ENCODE measurements around the gene RETREG3.
"Not testable (repeated sequence)": the region's sequence is repeated elsewhere in the genome, so short reads cannot be mapped to it uniquely, and the experiment has no call there.

Gene RETREG3

DNA sequence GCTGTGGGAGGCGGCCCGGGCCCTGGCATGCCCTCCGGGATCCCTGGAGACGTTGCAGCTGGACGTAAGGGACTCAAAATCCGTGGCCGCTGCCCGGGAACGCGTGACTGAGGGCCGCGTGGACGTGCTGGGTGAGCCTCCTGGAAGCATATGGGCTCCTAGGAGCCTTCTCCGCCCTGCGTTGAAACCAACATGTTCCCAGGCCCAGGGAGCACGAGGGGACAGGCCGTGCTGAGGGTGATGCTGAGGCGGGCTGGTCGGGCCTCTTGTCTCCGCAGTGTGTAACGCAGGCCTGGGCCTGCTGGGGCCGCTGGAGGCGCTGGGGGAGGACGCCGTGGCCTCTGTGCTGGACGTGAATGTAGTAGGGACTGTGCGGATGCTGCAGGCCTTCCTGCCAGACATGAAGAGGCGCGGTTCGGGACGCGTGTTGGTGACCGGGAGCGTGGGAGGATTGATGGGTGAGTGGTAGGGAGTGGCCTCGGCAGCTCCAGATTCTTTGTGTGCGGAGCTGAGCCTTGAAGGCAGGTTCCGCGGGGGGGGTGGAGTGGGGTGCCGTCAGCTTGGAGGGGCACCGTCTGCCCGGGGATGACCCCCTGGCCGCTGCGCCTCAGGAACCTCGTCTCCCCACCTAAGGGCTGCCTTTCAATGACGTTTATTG lies 55.9 kb downstream of the RETREG3 start:
- DNase-seq (ENCODE audit: low spot score): no peak

DNA sequence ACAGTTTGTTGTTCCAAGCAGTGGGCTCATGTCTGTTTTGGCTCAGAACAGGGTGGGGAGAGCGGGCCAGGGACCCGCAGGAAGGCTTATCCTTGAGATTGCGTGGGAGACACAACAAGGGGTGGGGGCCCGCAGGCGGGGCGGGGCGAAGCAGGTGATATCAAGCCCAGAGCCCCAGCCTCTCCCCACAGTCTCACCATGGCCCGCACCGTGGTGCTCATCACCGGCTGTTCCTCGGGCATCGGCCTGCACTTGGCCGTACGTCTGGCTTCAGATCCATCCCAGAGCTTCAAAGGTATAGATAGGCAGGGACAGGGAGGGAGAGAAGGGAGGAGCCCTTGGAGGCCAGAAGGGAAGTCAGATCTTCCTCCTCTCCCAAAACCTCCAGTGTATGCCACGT lies 56.4 kb downstream of the RETREG3 start, which contains the start of gene HSD17B1:
Gene HSD17B1, plus strand, starts transcription at position 188 of the 400 bp plus-strand sequence. Its CDS starts 11 bp downstream, at position 199.
- DNase-seq (ENCODE audit: low spot score): not testable (repeated sequence)

DNA sequence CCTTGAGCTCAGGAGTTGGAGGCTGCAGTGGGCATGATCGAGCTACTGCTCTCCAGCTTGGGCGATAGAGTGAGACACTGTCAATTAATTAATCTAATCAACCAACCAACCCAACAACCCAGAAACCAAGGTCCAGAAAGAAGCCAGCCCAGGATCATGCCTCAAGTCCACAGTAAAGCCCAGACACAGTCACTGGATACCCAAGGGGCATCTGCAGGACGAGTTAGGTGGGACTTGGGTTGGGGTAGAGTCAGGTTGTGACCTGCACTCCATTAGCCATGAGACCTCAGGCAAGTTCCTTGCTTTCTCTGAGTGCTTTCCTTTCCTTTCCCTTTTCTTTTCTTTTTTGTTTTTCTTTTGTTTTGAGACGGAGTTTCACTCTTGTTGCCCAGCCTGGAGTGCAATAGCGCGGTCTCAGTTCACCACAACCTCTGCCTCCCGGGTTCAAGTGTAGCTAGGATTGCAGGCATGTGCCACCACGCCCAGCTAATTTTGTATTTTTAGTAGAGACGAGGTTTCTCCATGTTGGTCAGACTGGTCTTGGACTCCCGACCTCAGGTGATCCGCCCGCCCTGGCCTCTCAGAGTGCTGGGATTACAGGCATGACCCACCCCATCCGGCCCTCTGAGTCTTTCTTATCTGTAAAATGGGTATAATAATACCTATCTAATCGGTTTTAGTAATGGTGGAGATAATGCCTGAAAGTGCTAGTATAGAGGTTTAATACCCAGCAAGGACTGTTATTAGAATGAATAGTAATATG lies 60.0 kb downstream of the RETREG3 start:
- DNase-seq (ENCODE audit: low spot score): no peak

DNA sequence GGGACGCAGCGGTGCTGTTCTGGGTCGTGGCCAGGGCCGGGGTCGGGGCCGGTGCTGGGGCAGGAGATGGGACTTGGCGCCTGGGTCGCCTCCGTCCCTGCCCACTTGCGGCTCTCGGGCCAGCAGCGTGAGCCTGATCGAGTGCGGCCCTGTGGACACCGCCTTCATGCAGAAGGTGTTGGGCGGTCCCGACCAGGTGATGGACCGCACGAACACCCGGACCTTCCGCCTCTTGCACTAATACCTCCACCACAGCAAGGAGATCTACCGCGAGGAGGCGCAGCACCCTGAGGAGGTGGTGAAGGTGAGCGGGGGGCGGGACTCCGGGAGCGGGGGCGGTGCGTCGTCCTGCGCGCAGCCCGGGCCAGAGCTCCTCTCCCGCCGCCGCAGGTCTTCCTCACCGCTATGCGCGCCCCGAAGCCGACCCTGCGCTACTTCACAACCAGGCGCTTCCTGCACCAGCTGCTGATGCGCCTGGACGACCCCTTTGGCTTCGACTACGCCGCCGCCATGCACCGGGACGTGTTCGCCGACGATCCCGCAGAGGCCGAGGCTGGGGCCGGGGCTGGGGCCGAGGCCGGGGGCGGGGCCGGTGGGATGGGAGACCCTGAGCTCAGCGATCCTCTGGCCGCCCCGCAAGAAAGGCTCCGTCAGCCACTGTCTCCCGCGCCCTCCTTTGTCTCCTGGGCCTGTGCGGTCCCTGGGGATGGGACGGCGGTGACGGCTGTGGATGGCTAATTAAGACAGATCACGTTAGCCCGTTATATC lies 60.9 kb downstream of the RETREG3 start:
- DNase-seq (ENCODE audit: low spot score): peak; percentile 92

DNA sequence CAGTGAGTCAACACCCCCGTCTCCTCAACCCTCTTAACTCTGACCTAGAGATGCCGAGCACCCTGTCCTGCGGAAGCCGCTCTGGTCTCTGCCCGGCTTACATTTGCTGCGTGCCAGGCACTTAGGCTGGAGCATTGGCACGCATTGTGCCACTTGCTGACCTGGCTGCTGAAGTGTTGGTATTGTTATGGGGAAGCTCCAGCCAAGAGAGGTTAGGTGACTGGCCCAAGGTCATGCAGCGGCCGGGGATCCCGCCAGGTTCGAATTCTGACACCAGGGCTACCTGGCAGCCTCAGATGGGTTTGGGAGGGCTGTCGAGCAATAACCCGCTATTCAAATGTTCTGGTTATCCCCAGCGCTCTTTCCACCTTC lies 61.5 kb downstream of the RETREG3 start:
- DNase-seq (ENCODE audit: low spot score): no peak

DNA sequence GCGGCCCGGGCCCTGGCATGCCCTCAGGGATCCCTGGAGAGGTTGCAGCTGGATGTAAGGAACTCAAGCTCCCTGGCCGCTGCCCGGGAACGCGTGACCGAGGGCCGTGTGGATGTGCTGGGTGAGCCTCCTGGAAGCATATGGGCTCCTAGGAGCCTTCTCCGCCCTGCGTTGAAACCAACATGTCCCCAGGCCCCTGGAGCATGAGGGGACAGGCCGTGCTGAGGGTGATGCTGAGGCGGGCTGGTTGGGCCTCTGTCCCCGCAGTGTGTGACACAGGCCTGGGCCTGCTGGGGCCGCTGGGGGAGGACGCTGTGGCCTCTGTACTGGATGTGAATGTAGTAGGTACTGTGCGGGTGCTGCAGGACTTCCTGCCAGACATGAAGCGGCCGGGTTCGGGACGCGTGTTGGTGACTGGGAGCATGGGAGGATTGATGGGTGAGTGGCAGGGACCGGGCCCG lies 62.1 kb downstream of the RETREG3 start:
- DNase-seq (ENCODE audit: low spot score): peak; percentile 54

DNA sequence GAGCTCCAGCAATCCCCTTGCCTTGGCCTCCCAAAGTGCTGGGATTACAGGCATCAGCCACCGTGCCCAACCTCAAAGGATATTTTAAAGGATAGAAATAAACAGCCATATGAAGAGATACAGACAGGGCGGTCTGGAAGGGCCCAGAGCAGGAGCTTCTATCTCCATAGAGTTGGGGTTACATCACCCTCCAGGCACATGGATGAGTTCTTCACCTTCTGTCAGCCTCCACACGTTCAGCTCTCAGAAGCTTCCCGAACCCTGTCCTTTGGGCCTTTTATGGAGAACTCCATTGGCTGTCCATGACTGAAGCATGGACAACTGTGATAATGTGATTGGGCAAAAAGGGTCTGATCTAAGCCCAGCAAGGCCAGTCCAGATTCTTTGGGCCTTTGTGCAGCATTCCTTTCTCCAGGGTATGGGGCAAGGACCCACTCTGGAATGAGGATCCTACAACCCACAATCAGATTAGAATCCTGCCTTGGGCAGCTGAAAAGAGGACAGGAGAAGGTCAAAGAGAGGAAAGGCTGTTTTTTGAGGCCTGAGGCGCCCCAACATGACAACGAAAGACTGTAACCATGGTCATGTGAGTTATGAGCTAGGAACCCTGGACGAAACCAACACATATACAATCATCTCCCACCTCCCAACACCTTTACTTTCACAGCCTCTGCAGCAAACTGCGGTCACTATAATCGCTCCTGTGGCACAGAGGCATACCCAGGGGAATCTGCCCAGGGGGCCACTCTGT lies 63.2 kb downstream of the RETREG3 start:
- DNase-seq (ENCODE audit: low spot score): not testable (repeated sequence)

DNA sequence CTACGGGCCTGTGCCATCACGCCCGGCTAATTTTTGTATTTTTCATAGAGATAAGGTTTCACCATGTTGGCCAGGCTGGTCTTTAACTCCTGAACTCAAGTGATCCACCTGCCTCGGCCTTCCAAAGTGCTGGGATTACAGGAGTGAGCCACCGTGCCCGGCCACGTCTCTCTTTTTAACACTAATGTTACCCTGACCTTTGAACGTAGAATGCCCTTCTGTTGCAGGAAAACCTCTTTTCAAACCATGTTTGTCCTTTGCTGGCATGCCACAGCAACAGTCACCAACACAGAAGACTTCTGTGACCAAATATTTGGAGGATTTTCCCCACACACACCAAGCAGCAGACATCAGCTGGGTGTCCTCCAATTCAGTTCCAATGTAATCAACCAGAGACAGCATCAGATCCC lies 64.3 kb downstream of the RETREG3 start:
- no peak for DNase-seq (ENCODE audit: low spot score)

DNA sequence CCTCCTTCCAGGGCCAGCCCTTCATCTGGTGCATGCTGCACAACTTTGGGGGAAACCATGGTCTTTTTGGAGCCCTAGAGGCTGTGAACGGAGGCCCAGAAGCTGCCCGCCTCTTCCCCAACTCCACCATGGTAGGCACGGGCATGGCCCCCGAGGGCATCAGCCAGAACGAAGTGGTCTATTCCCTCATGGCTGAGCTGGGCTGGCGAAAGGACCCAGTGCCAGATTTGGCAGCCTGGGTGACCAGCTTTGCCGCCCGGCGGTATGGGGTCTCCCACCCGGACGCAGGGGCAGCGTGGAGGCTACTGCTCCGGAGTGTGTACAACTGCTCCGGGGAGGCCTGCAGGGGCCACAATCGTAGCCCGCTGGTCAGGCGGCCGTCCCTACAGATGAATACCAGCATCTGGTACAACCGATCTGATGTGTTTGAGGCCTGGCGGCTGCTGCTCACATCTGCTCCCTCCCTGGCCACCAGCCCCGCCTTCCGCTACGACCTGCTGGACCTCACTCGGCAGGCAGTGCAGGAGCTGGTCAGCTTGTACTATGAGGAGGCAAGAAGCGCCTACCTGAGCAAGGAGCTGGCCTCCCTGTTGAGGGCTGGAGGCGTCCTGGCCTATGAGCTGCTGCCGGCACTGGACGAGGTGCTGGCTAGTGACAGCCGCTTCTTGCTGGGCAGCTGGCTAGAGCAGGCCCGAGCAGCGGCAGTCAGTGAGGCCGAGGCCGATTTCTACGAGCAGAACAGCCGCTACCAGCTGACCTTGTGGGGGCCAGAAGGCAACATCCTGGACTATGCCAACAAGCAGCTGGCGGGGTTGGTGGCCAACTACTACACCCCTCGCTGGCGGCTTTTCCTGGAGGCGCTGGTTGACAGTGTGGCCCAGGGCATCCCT lies 65.7 kb downstream of the RETREG3 start:
- no peak for DNase-seq (ENCODE audit: low spot score)

DNA sequence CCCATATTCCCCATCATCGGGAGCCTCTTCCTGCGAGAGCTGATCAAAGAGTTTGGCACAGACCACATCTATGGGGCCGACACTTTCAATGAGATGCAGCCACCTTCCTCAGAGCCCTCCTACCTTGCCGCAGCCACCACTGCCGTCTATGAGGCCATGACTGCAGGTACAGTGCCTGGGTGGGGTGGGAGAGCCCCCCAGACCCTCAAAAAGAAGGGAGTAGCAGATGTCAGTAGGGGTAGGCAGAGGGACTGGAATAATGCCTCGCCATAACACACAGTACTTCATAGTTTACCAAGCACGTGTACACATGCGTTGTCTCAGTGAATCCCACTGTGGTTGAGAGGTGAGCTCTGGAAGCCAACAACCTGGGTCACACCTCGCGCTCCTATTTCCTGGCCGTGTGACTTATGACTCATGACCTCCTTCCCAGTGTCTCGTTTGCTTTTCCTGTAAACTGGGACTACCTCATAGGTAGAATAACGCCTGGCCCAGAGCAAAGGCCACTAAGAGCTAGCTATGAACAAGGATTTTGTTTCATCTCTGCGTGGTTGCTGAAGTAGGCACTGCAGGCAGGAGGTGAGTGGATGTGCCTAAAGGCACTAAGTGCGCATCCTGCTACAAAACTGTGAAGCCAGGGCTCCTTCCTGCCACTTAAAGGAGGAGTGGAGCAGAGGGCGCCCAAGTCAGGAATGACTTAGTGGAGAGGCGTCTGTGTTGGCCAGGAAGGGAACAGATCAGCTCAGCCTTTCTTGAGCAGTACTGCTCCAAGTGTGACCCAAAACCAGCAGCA lies 67.9 kb downstream of the RETREG3 start:
- no peak for DNase-seq (ENCODE audit: low spot score)

DNA sequence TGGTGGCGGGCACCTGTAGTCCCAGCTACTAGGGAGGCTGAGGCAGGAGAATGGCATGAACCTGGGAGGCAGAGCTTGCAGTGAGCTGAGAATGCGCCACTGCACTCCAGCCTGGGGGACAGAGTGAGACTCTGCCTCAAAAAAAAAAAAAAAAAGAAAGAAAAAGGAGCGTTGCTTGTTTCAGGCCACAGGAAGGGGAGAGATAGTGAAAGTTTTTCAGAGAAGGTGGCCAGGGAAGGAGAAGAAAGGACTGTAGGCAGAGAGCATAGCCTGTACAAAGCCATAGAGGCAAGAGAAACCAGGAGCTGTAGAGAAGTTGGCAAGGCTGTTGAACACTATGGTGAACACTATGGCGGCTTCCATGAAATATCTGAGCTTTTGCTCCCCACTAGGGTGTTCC lies 68.6 kb downstream of the RETREG3 start:
- not testable (repeated sequence) for DNase-seq (ENCODE audit: low spot score)

DNA sequence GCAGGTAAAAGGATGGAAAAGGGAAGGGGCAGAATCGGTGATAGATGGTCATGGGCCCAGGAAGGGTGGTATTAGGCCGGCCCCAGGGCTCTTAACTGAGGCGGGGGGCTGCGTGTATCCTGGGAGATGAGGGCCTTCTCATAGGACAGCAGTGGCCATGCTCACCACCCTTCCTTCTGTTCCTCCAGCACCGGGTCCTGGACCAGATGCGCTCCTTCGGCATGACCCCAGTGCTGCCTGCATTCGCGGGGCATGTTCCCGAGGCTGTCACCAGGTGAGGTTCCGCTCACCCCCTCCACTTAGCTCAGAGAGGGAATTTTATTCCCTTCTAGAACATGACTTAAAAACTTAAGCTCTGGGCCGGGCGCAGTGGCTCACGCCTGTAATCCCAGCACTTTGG lies 70.7 kb downstream of the RETREG3 start:
- no peak for DNase-seq (ENCODE audit: low spot score)

DNA sequence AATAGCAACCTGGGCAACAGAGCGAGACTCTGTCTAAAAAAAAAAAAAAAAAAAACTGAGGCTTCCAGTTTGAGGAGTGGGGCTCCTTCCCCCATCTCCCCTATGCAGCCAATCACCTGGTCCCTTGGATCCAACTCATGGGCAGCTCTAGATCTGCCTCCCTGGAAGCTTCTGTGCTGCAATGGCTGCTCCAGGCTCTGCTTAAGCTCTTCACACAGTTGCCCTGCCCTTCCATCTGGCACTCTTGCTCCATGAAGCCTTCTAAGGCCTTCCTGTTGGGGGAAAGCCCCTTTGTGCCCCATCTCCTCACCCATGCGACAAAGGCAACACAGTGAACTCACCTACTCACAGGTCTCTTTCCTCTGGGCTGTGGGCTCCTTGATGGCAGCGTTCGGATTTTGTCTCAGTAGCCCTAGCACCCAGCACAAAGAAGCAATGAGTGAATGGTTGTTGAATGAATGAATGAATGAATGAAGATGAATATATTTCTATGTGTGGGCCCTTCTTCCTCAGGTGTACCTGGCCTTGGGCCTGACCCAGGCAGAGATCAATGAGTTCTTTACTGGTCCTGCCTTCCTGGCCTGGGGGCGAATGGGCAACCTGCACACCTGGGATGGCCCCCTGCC lies 71.2 kb downstream of the RETREG3 start:
- no peak for DNase-seq (ENCODE audit: low spot score)

DNA sequence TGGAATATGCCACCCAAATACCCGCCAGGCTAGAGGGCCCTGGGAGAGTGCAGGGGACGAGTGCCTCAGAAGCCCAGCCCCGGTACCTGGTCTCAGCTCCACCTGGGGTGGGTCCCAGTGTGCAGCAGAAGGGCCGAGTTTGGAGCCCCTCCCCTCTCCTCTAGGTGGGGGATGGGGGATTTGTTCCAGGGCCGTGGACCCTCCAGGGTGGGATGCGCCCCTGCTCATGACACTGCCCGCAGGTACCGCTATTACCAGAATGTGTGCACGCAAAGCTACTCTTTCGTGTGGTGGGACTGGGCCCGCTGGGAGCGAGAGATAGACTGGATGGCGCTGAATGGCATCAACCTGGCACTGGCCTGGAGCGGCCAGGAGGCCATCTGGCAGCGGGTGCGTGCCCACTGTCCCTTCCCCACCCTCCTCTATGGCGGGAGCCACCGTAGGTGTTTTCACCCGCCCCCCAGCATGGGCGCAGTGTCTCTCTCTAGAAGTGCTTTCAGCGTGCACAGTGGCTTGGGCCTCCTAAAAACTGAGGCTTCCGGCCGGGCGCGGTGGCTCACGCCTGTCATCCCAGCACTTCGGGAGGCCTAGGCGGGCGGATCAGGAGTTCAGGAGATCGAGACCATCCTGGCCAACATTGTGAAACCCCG lies 71.9 kb downstream of the RETREG3 start:
- DNase-seq (ENCODE audit: low spot score): no peak

DNA sequence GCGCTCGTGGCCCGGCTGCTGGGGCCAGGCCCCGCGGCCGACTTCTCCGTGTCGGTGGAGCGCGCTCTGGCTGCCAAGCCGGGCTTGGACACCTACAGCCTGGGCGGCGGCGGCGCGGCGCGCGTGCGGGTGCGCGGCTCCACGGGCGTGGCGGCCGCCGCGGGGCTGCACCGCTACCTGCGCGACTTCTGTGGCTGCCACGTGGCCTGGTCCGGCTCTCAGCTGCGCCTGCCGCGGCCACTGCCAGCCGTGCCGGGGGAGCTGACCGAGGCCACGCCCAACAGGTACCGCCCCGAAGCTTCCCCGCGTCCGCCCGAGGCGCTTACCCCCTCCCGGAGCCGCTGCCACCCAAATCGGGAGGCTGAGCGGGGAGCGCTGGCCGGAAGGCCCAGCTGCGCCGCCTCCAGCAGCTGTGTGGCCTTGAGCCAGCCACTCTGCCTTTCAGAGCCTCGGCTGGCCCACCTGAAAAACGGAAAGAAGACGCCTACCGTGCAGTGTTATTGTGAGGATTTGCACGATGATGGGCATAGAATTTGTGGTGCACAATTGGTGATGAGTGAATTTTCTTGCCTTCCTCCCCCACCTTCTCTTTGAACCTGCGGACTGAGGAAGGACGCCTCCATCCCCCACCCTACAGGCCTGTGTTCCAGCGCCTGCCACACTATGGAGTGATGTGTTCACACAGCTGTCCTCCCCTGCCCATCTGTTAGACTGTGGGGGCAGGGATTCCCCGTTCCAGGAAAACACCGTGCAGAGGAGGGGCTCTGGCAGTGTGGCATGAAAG lies 72.6 kb downstream of the RETREG3 start:
- peak; percentile 89 for DNase-seq (ENCODE audit: low spot score)

DNA sequence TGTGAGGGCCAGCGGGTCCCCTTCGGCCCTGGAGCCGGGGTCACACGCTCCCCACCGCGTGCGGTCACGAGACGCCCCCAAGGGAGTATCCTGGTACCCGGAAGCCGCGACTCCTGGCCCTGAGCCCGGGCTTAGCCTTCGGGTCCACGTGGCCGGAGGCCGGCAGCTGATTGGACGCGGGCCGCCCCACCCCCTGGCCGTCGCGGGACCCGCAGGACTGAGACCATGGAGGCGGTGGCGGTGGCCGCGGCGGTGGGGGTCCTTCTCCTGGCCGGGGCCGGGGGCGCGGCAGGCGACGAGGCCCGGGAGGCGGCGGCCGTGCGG lies 73.2 kb downstream of the RETREG3 start, which contains the start of gene NAGLU:
Gene NAGLU, plus strand, starts transcription at position 194 of the 324 bp plus-strand sequence. Its CDS starts 32 bp downstream, at position 226.
- DNase-seq (ENCODE audit: low spot score): peak; percentile 96

DNA sequence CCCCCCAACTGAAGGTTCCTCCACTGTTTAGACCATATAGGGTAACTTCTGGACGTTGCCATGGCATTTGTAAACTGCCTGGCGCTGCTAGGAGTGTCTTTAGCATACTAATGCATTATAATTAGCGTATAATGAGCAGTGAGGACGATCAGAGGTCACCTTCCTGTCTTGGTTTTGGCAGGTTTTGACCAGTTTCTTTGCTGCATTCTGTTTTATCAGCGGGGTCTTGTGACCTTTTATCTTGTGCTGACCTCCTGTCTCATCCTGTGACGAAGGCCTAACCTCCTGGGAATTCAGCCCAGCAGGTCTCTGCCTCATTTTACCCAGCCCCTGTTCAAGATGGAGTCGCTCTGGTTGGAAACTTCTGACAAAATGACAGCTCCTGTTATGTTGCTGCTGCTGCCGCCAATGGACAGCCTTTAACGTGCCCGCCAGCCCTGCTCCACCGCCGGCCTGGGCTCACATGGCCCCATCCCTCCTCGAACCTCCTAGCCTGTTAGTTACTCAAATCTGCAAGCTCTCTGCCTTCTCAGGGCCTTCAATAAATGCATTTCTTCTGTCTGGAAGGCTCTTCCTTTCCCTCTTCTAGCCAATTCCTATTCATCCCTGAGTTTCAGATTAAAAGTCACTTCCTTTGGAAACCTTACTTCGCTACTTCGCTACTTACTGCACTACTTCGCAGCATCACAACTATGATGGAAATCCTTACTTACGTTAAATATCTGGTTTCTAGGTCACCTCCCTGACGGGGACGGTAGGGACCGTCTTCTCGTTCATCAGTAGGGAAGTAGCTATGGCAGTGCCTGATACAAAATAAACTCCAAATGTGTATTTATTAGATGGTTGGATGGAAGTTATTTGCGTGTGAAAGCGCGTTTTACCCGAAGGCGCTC lies 73.8 kb downstream of the RETREG3 start:
- DNase-seq (ENCODE audit: low spot score): no peak

Data from ecto neural progenitor cell (in vitro differentiated cells).